Measurements from ENCODE around the gene RBL2.
"Not testable (repeated sequence)": the region's sequence is repeated elsewhere in the genome, so short reads cannot be mapped to it uniquely, and the experiment has no call there.

Gene RBL2

DNA sequence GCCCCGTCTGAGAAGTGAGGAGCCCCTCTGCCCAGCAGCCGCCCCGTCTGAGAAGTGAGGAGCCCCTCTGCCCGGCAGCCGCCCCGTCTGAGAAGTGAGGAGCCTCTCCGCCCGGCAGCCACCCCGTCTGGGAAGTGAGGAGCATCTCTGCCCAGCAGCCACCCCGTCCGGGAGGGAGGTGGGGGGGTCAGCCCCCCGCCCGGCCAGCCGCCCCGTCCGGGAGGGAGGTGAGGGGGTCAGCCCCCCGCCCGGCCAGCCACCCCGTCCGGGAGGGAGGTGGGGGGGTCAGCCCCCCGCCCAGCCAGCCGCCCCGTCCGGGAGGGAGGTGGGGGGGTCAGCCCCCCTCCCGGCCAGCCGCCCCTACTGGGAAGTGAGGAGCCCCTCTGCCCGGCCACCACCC is 105.1 kb downstream of the RBL2 start:
- not testable (repeated sequence) for DNase-seq (ENCODE audit: low read depth in 2 of 2, low spot score in 1 of 2)

DNA sequence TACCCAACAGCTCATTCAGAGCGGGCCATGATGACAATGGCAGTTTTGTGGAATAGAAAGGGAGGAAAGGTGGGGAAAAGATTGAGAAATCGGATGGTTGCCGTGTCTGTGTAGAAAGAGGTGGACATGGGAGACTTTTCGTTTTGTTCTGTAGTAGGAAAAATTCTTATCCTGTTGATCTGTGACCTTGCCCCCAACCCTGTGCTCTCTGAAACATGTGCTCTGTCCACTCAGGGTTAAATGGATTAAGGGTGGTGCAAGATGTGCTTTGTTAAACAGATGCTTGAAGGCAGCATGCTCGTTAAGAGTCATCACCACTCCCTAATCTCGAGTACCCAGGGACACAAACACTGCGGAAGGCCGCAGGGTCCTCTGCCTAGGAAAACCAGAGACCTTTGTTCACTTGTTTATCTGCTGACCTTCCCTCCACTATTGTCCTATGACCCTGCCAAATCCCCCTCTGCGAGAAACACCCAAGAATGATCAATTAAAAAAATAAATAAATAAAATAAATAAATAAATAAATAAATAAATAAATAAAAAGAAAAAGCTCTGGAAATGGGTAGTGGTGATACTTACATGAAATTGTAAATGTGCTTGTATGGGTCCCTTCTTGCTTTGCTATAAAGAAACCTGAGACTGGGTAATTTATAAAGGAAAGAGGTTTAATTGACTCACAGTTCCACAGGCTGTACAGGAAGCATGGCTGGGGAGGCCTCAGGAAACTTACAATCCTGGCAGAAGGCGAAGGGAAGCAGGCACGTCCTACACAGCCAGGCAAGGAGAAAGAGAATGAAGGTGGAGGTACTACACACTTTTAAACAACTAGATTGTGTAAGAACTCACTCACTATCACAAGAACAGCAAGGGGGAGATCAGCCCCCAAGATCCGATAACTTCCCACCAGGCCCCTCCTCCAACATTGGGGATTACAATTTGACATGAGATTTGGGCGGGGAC is 105.8 kb downstream of the RBL2 start:
- DNase-seq (ENCODE audit: low read depth in 2 of 2, low spot score in 1 of 2): not testable (repeated sequence)
